IgD-negative memory B cell (primary cell): ENCODE results near the gene UNC45B. TPM values are rescaled to one million over a fixed set of nuclear protein-coding genes. Genes with fewer than 3 reads are reported as not detected.

Experiments used
- polyA plus RNA-seq: library from polyadenylated mRNA; unstranded; fragments of 300-500 nt; fragmentation: Illumina TruSeq; gene quantifications from one replicate; pipeline ENCODE4 v1.2.3, GENCODE V29; 2021

Gene UNC45B
- polyA plus RNA-seq, 1 donor from 2014 or later, result not detected

Other genes with a start within 250 kb of the UNC45B start
- gene CCT6B, start 186.4 kb upstream of the UNC45B start, polyA plus RNA-seq, result 2.8 TPM
- gene ZNF830, start 186.3 kb upstream of the UNC45B start, polyA plus RNA-seq, result 22.7 TPM
- 15.2 TPM for gene LIG3, start 167.3 kb upstream of the UNC45B start, polyA plus RNA-seq
- gene RFFL, start 84.1 kb upstream of the UNC45B start, polyA plus RNA-seq, result 28.9 TPM
- gene RAD51D, start 28.0 kb upstream of the UNC45B start, polyA plus RNA-seq, result 14.3 TPM
- gene FNDC8, start 26.2 kb upstream of the UNC45B start, polyA plus RNA-seq, result not detected
- 6.0 TPM for gene NLE1, start 5.5 kb upstream of the UNC45B start, polyA plus RNA-seq
- gene SLC35G3, start 46.6 kb downstream of the UNC45B start, polyA plus RNA-seq, result not detected
- gene SLFN5, start 95.3 kb downstream of the UNC45B start, polyA plus RNA-seq, result 8.9 TPM
- 11.2 TPM for gene SLFN11, start 225.8 kb downstream of the UNC45B start, polyA plus RNA-seq